GM21529 (cell line): ENCODE measurements around the gene CERS6.
"Not testable (repeated sequence)": the region's sequence is repeated elsewhere in the genome, so short reads cannot be mapped to it uniquely, and the experiment has no call there.

Source experiments
- ATAC-seq: cut with Tn5 transposase; IDR thresholded peaks from one replicate; pipeline ENCODE4 v1.9.1; 2021; ENCODE audit not compliant: unreplicated experiment

The CERS6 gene

GRCh38 chr2:168753765-168754329, 297.8 kb downstream of the CERS6 start:
- ATAC-seq: no peak

DNA sequence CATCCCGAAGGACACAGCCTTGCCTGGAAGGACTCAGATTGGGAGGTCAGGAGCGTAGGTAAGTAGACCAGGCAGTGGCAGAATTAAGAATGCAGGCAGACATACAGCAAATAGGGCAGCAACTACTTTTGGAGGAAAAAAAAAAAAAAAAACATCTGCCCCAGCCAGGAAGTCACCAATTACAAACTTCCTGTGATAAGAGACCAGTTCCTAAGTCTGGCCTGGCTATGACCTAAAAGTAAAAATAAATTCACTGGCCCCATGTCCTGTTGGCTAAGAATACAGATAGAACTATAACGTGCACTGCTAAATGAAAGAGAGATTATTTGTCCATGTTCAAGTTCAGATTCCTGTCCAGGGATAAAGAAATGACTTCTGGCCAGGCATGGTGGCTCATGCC, 301.2 kb downstream of the CERS6 start:
- no peak for ATAC-seq

GRCh38 chr2:168758970-168759820, 303.1 kb downstream of the CERS6 start:
- ATAC-seq: peak; percentile 87

DNA sequence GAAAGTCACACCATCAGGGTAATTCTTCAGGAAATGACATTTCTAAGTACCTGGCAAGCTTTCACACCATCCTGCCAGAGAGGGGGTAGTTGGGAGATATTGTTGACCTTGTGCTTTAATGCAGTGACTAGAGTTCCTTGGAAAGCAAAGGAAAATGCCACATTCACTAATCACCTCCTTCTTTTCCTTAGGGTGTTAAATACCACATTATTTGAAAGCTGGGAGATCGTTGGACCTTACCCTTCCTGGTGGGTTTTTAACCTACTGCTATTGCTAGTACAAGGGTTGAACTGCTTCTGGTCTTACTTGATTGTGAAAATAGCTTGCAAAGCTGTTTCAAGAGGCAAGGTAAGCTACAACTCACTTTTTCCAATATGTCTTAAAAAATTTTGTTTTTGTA, 309.3 kb downstream of the CERS6 start:
- ATAC-seq: no peak

- no peak for ATAC-seq
These were observed 310.5 kb downstream of the CERS6 start for GRCh38 chr2:168766600-168766999.

- no peak for ATAC-seq
These were observed 311.2 kb downstream of the CERS6 start for GRCh38 chr2:168767258-168767657.

DNA sequence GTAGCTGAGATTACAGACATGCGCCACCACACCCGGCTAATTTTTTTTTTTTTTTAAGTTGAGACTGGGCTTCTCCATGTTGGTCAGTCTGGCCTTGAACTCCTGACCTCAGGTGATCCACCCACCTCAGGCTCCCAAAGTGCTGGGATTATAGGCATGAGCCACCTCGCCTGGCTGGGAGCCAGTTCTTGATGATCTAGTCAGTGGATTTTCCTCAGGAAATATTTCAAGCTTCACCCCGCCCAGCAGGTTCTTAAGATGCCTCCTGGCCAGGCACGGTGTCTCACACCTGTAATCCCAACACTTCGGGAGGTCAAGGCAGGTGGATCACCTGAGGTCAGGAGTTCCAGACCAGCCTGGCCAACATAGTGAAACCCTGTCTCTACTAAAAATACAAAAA, 312.3 kb downstream of the CERS6 start:
- ATAC-seq: not testable (repeated sequence)

DNA sequence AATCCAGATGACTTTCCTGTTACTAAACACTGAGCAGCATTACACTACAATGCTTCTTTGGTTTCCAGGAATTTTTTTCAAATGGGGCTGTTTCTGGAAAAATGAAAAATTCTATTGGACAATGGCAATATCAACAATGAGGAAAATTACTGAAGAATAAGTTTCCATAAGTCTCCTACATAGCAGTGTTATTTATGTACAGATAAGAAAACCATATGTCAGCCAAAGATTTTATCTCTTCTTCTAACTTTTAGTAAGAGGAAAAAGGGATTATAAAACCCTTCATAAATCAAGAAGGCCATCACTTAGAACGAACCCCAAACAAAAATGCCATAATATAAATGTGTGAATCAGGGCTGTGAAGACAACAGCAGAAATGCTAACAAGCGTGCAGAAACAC, 314.7 kb downstream of the CERS6 start:
- no peak for ATAC-seq

- ATAC-seq: no peak
These were observed 316.6 kb downstream of the CERS6 start for GRCh38 chr2:168772704-168773103.

DNA sequence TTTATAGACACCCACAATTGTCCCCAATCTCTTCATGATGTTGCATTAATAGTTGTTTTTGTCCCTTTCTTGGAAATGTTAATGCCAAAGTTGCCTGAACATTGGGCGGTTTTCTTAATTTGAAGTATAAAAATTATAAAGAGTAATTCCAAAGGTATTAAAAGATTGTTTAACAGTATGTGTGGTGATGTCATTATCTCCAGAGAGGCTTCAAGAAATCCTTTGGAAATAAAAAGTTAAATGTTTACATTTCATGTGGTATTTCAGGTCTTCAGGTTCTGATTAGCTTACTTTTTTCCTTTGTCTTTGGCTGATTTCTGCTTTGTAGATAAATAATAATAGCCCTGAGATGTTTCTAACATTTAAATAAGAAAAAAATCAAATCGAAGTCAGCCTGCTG, 317.1 kb downstream of the CERS6 start:
- no peak for ATAC-seq

DNA sequence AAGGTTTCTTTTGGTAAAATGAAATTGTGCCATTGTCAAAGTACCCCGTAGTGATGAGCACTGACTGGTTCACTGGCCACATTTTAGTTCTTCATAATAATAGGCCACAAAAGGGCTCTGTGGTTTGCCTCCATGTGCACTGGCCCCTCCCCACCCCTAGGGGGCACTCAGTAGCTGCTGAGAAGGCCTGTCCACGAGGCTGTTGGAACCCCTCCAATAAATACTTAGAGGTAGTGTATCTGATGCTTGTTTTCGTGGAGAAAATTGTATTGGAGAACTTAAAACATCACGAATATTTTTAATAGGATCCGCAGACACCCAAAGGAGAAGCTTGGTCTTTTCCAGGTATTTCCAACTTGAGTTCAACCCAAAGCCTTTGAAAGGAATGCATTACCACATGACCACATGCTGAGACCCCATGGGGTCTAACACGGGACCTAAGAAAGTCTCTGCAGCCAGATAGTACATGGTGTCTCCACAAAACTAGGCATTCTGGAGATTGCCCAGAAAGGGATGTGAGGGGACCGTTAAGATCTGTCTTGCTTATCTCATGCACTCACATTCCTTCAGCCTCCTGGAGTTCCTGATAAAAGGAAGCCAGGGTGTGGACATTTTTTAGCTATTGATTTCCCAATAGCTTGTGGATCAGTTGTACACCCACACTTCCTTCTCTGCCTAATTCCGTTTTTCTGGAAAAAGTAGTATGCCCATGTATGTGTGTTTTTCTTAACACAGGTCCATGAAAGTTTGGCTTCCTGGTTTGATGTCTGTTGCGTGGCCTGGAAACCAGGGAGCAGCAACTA, 317.8 kb downstream of the CERS6 start:
- ATAC-seq: peak; percentile 64

- no peak for ATAC-seq
These were observed 319.8 kb downstream of the CERS6 start for GRCh38 chr2:168775837-168776236.

DNA sequence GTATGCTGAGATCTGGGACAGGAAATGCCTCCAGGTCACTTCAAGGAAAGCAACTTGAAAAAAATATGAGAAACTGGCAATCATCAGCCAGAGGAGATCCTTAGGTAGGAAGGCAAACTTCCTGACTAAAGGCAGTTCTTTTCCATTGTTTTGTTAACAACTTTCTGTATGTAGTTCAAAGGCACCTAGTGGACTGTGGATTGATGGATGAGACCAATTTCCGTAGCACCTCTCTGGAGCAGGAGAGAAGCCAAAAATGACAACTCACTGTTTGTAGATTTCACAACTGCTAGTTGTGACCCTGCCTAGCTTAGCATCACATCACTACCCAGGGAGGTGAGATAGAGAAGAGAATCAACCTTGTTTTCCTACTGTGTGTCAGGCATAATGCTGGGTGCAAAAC, 324.6 kb downstream of the CERS6 start:
- no peak for ATAC-seq

GRCh38 chr2:168781191-168781817, 325.2 kb downstream of the CERS6 start:
- no peak for ATAC-seq

- ATAC-seq: no peak
These were observed 326.2 kb downstream of the CERS6 start for GRCh38 chr2:168782271-168782670.

- no peak for ATAC-seq
These were observed 328.9 kb downstream of the CERS6 start for GRCh38 chr2:168784993-168785392.

- ATAC-seq: no peak
These were observed 331.2 kb downstream of the CERS6 start for GRCh38 chr2:168787098-168787781.

GRCh38 chr2:168787782-168788376, 331.8 kb downstream of the CERS6 start:
- ATAC-seq: no peak

- no peak for ATAC-seq
These were observed 333.7 kb downstream of the CERS6 start for GRCh38 chr2:168789776-168790175.

DNA sequence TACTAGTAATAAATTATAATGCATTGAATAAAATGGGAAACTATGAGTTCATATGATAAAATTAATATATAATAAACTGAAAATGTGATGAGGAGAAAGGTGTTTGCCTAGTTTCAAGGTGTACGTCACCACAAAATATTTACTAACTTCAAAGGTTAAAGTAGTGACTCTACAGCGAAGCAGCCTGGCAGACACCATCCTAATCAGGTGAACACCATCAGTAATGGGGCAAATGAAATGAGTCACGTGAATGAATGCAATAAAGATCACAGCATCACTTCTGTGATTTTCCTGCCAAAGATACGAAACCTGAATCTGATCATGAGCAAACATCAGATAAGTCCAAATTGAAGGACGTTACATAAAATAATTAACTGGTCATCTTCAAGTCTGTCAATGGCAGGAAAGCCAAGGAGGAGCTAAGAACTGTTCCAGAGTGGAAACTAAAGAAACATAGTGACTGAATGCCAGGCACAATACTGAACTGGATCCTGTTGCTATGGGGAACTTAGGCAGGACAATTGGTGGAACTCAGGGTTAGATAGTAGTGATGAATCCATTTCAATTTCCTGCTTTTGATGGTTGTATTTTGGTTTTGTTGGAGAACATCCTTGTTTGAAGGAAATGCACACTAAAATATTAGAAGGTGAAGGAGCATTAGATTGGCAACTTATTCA, 334.3 kb downstream of the CERS6 start:
- ATAC-seq: no peak
